Stimulated activated CD4-positive, alpha-beta T cell treated with anti-CD3 and anti-CD28 coated beads, Interleukin-4, amount 100 ng/mL, for 4 hours (primary cell): ENCODE data around the gene KBTBD7.
"Not testable (repeated sequence)": the region's sequence is repeated elsewhere in the genome, so short reads cannot be mapped to it uniquely, and the experiment has no call there.

Source experiments
- DNase-seq, 2 experiments: peaks; one replicate each; pipeline ENCODE4 v3.0.0-alpha.2; 2020

The KBTBD7 gene

DNA sequence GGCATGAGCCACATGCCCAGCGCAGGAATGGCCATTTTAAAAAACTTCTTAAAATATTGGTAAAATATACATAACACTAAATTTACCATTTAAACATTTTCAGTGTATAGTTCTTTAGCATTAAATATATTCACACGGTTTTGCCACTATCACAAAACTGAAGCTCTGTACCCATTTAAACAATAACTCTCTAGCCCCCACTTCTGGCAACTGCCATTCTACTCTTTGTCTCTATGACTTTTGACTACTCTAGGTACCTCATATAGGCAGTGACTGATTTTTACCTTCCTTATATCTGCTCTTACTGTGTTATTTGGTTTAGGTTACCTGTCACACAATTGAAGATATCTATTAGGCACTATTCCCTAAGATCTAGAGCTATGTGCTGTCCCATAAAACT lies 2.3 kb upstream of the KBTBD7 start:
- DNase-seq, result no peak

GRCh38 chr13:41196011-41196410 lies 1.6 kb upstream of the KBTBD7 start:
- no peak for DNase-seq

DNA sequence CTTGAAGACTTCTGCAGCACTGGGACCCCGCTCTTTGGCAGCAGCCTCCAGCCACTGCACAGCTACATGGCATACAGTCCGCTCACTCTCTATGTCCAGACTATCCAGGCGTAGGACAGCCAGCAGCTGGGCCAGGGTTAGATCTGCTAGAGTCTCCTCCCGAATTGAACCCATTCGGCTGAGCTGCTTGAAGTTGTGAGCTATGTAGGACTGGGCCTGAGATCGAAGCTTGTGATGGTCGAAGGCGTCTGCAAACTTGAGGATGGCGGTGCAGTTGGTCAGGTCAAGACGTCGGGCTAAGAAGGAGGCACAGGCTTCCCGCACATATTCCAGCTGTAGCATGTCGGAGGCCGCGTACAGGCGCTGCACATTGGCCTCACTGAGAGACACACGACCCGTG lies 900 bp downstream of the KBTBD7 start:
- no peak for DNase-seq

GRCh38 chr13:41188584-41188983 lies 5.8 kb downstream of the KBTBD7 start:
- no peak for DNase-seq

GRCh38 chr13:41186481-41186880 lies 7.9 kb downstream of the KBTBD7 start:
- no peak for DNase-seq

DNA sequence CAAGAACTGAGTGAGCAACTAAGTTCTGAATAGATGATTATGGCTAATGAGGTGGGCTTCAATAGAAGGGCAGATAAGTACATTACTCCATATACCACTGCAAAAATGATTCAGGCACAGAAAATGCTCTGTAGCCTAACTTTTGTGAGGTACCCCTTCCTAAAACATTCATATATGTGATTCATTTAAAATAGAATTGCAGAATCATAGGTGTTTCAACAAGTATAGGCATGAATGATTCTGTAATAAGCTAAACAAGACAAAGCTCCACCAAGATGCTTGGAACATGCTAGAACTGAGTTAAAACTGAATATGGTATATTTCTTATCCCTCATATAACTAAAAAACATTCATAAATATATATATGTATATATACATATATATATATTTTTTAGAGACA lies 12.1 kb downstream of the KBTBD7 start:
- no peak for DNase-seq

- no peak for DNase-seq
Measured at GRCh38 chr13:41179593-41180250, 14.6 kb downstream of the KBTBD7 start.

GRCh38 chr13:41178040-41178439 lies 16.3 kb downstream of the KBTBD7 start:
- DNase-seq, result no peak

DNA sequence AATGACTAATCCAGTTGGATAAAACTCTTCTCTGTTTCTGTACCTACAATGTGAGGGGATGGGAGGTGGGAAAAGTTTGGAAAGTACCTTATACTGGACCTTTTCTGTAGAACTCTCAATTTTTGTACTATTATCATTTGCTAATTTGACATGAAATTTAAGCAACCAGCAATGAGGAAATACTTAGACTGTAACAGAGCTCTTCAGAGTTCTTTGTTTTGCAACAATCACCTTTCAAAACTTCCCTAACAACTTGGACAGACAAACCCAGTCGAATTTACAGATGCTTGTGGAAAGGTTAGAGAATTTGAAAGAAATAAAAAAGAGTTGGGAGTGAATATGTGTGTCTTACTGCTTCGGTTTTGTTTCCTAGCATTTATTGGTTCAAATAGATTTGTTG lies 16.8 kb downstream of the KBTBD7 start:
- no peak for DNase-seq

- DNase-seq, result not testable (repeated sequence)
Measured at GRCh38 chr13:41175576-41175975, 18.8 kb downstream of the KBTBD7 start.

DNA sequence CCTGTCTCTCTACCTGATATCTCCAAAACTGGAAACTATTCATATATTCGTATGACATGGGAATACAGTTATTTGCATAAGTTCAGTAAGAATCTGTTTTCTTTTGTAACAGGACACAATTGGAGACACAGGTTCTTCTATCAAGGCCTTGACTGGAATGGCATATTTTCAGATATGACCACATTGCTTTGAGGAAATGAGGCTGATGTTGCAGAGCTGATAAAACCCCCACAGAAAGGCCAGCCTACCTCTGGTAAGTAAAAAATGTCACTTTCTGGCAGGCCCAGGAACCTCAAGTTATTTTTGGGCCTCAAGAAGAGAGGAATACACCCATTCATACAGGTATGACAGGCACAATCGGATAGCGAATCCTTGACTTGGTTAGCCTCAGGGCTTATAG lies 32.2 kb downstream of the KBTBD7 start:
- no peak for DNase-seq

DNA sequence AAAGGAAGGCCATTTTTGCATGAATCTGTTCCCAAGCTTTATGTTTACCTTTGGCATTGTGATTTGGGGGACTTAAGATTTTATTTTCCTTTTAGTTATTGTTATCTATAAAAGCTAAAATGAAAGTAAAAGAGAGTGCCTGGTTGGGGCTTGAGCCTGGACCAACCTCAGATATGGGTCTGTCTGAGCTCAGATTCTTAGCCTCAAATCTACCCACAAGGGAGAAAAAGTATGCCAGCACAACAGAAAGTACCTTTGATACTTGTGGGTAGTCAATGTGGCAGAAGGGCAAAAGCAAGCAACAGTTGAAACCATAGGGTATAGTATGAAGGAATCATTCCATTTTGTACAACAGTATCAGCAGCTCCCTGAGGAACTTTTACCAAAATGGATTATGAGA lies 35.2 kb downstream of the KBTBD7 start:
- DNase-seq, result no peak

GRCh38 chr13:41157048-41157717 lies 37.2 kb downstream of the KBTBD7 start:
- no peak for DNase-seq

DNA sequence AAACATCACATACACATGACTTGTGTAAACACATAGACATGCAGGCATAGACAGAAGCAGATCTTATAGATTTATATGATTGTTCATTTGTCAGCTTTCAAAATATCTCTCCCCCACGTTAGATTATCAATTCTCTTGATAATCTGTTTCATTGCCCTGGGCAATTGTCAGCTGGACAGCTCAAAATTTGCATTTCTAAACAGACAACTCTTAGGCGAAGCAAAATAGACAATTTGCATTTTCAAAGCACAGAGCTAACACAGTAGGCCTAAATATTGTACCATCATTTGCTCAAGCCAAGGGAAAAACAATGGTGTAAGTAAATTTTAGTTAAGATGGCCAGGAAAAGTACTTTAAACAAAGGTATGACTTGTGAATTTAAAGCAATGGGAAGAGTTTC lies 37.7 kb downstream of the KBTBD7 start:
- no peak for DNase-seq

DNA sequence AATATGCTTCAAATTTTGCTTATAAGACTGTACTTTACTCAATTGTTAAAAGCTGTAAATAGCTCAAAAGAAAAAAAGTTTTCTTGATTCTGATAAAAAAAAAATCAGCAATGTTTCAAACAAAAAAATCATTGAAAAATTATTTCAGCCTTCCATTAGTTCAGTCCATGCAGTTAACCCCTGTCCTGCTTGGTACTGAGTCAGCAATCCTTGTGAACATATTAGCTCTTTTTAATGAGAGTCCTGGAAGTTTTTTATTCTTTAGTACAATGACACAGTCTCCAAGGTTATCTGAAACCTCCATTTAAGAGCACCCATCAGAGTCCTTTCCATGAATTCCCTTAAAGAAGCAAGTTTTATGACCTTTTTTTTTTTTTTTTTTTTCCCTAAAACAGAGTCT lies 40.3 kb downstream of the KBTBD7 start:
- DNase-seq, result no peak

- DNase-seq, result no peak
Measured at GRCh38 chr13:41152005-41152404, 42.4 kb downstream of the KBTBD7 start.

- DNase-seq, result no peak
Measured at GRCh38 chr13:41150058-41150457, 44.3 kb downstream of the KBTBD7 start.

DNA sequence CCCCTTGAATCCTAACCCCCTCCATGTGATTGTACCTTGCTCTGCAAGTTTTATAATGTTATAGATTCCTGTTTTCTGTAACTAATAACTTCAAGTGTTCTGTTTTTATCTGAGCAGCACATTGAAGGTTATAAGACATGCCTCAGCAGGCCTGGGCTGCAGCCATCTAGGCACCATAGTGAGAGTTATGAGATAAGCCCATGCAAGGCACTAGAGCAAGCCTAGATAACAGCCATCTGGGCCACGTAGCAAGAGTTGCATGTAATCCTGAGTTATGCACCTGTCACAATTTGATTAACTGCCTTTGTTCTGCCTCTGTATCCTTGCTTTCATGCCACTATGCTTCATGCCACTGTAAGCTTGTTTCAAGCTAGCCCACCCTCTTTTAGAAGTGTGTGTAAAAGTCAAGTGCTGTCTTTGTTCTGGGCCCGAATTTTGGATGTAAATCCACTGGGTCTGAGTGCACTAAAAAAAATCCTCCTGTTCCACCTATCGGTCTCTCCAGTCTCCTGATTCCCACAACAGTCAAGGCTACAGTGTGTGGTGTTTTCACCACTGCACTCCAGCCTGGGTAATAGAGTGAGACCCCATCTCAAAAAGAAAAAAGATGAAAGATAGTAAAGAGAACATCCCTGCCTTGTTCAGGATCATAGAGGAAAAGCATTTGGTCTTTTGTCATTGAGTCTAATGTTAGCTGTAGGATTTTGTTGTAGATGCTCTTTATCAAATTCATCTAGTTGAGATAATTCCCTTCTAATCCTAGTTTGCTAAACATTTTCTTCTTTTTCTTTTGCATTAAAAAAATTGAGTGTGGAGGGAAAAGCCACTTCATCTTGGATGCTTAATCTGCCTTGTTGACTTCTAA lies 45.7 kb downstream of the KBTBD7 start:
- DNase-seq, result no peak

GRCh38 chr13:41145136-41145908 lies 49.0 kb downstream of the KBTBD7 start:
- no peak for DNase-seq

GRCh38 chr13:41144576-41144975 lies 49.8 kb downstream of the KBTBD7 start:
- DNase-seq, result no peak
